ENCODE data around the gene EPB41L1. TPM values are rescaled to one million over a fixed set of nuclear protein-coding genes. Genes with fewer than 3 reads are reported as not detected.

The EPB41L1 gene
- total RNA-seq, 1 donor from 2014 or later = 43.1 TPM

DNA sequence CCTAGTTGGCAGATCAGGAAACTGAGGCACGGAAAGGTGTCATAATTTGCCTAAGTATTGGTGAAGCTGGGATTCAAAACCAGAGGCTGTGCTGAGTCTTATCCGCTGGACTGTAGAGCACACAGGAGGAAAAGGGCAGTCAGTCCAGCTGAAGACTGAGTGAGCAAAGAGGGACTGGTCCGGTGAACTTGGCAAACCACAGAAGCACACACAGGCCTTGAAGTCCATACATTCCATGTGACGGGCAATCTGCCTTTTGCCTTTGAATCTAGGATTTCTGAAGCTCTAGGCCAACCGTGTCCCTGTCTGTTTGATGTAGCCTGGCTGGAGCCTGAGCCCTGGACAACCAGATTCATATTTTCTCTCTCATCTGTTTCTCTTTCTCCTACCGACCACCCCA, 34.3 kb upstream of the EPB41L1 start:
- Mint-ChIP-seq H3K27me3 (ENCODE audit: low read depth) (no peaks in the 10 kb centered on the region), H3K36me3 (no peaks in the 10 kb centered on the region), H3K4me3 (no peak overlapping the region), H3K27ac (no peak overlapping the region), H3K9me3 (no peaks in the 10 kb centered on the region), H3K4me1 (peaks cover 10% of the 10 kb centered on the region)
- TF ChIP-seq, protein P1, sequence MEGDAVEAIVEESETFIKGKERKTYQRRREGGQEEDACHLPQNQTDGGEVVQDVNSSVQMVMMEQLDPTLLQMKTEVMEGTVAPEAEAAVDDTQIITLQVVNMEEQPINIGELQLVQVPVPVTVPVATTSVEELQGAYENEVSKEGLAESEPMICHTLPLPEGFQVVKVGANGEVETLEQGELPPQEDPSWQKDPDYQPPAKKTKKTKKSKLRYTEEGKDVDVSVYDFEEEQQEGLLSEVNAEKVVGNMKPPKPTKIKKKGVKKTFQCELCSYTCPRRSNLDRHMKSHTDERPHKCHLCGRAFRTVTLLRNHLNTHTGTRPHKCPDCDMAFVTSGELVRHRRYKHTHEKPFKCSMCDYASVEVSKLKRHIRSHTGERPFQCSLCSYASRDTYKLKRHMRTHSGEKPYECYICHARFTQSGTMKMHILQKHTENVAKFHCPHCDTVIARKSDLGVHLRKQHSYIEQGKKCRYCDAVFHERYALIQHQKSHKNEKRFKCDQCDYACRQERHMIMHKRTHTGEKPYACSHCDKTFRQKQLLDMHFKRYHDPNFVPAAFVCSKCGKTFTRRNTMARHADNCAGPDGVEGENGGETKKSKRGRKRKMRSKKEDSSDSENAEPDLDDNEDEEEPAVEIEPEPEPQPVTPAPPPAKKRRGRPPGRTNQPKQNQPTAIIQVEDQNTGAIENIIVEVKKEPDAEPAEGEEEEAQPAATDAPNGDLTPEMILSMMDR (IDR thresholded peaks at IDR 0.05; ENCODE audit: unreplicated experiment) = no peak
- no peak for DNase-seq (ENCODE audit: low spot score in 2 of 2, unreplicated experiment in 2 of 2)

DNA sequence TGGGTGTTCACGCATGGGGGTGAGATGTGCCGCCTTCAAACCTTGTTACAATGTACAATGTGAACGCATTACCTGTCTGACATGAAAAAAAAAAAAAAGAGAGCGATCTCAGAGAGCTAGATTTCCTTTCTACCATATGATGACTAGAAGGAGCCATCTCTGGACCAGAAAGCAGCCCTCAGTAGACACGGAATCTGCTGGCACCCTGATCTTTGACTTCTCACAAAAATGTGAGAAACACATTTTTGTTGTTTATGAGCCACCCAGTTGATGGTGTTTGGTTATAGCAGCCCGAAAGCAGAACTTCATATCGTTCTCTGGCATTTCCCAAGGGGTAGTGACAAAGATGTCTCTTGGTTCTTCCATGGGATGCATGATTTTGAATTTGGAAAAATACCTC, 33.5 kb upstream of the EPB41L1 start:
- Mint-ChIP-seq H3K27me3 (ENCODE audit: low read depth) (no peaks in the 10 kb centered on the region), H3K36me3 (no peaks in the 10 kb centered on the region), H3K4me1 (peaks cover 10% of the 10 kb centered on the region), H3K9me3 (no peaks in the 10 kb centered on the region), H3K4me3 (no peak overlapping the region), H3K27ac (no peak overlapping the region)
- TF ChIP-seq, protein P1 (IDR thresholded peaks at IDR 0.05; ENCODE audit: unreplicated experiment) = no peak
- DNase-seq (ENCODE audit: low spot score in 2 of 2, unreplicated experiment in 2 of 2) = no peak

DNA sequence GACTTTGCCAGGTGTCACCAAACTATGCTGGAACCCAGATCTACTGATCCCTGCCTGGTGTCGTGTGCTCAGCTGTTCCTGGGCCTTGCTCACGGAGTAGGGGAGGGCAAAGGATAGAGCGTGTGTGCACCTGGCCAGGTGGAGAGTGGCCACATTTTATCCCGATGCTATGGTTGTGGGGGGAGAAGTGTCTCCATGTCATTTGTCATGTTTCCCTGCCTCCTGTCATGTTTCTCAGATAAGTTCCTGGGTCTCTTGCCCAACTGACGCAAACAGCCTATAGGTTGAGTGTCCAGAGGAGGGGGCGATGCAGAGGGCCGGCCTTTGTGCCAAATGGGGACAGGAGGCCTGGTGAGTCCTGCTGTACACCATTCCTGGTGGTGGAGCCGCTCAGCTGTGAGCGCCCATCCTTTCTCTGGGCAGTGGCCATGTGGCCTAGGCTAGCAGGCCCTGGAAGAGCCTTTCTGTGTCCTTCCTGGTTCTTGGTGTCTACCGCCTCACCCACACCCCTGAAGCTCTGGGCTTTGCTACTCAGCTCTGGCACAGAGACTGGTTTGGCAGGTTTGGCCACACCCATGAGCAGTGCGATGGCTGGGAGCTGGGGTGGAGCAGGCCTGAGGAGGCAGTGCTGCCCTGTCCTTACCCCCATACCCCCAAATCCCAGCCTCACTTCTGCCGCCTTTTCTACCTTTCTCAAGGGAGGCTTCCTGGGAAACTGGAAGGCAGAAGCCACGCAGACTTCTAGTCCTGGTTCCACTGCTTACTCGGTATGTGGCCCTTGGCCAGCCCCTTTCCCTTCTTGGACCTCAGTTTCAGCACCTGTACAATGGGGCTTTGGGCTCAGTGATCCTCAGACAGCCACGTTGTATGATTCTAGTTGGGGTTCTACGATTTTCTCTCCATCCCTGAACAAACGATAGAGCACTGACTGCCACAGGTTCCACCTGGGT, 32.3 kb upstream of the EPB41L1 start:
- peak in 1 of 2 experiments; percentile 58 for DNase-seq (ENCODE audit: low spot score in 2 of 2, unreplicated experiment in 2 of 2)

DNA sequence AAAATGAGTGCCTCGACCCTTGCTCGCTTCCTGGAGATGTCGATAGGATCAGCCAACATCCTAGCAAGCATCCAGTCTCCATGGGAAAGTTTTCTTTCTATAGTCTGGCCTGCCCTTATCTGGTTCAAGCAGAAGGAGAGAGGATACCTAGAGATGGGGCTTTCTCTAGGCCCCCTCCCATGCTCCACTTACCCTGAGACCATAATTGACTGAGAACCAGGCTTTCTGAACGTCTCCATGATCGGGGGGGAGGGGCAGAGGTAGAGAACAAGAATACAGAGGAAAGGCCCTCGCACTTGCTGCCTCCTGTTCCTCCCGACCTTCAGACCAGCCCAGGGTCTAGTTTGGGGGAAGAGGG, 31.6 kb upstream of the EPB41L1 start:
- no peak overlapping the region for H3K4me3 Mint-ChIP-seq
- H3K27ac Mint-ChIP-seq = no peak overlapping the region
- TF ChIP-seq, protein P1 (IDR thresholded peaks at IDR 0.05; ENCODE audit: unreplicated experiment) = no peak
- DNase-seq (ENCODE audit: low spot score in 2 of 2, unreplicated experiment in 2 of 2) = no peak
- H3K9me3 Mint-ChIP-seq = no peaks in the 10 kb centered on the region
- no peaks in the 10 kb centered on the region for H3K27me3 Mint-ChIP-seq (ENCODE audit: low read depth)
- H3K4me1 Mint-ChIP-seq = peaks cover 10% of the 10 kb centered on the region
- no peaks in the 10 kb centered on the region for H3K36me3 Mint-ChIP-seq

More for the DNA sequence above, 32.3 kb upstream of the EPB41L1 start:
- no peaks in the 10 kb centered on the region for H3K27me3 Mint-ChIP-seq (ENCODE audit: low read depth)
- H3K4me3 Mint-ChIP-seq = no peak overlapping the region
- peak overlapping the region; percentile 53 for H3K27ac Mint-ChIP-seq
- no peaks in the 10 kb centered on the region for H3K9me3 Mint-ChIP-seq
- H3K36me3 Mint-ChIP-seq = no peaks in the 10 kb centered on the region
- TF ChIP-seq, protein P1 (IDR thresholded peaks at IDR 0.05; ENCODE audit: unreplicated experiment) = no peak
- peaks cover 10% of the 10 kb centered on the region for H3K4me1 Mint-ChIP-seq

DNA sequence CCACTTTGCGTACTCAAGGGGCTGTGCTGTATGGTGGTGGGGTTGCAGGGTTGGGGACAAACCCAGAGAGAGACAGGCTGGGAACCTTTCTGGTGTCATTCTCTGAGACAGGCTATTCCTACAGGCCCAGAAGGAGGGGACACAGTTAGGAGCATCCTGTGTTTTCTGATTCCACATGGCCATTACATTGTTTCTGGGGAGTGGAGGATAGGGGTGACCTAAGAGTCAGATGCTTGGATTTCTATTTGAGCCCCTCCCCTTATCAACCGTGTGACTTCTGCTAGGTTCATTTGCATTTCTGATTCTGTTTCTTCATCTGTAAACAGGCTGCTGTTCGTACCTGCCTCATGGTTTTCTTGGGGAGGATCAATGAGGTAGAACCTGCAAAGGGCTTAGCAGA, 29.4 kb upstream of the EPB41L1 start:
- Mint-ChIP-seq H3K27me3 (ENCODE audit: low read depth) (no peaks in the 10 kb centered on the region), H3K27ac (no peak overlapping the region), H3K4me1 (peaks cover 10% of the 10 kb centered on the region), H3K9me3 (no peaks in the 10 kb centered on the region), H3K4me3 (no peak overlapping the region), H3K36me3 (no peaks in the 10 kb centered on the region)
- no peak for DNase-seq (ENCODE audit: low spot score in 2 of 2, unreplicated experiment in 2 of 2)
- TF ChIP-seq, protein P1 (IDR thresholded peaks at IDR 0.05; ENCODE audit: unreplicated experiment) = no peak

Measured in mesothelial cell of epicardium (in vitro differentiated cells).